AG09309 (cell line): Measurements from ENCODE around the gene KCNH5.
"Not testable (repeated sequence)": the region's sequence is repeated elsewhere in the genome, so short reads cannot be mapped to it uniquely, and the experiment has no call there.

Experiments used
- DNase-seq: peaks from one replicate; pipeline ENCODE4 v3.0.0-alpha.2; 2010; ENCODE audit warnings: low read depth
- H3K4me3 ChIP-seq: 2 replicates; pipeline ENCODE4 v1.5.1; 2011; ENCODE audit warnings: mild to moderate bottlenecking, low read depth, low read length, moderate library complexity; ENCODE audit not compliant: control insufficient read depth
- TF ChIP-seq, protein P1 (sequence below): IDR thresholded peaks from 2 replicates; pipeline ENCODE4 v1.5.1; 2011; ENCODE audit warnings: mild to moderate bottlenecking, low read depth, low read length, inconsistent platforms; ENCODE audit not compliant: insufficient read depth, control insufficient read depth; ENCODE audit errors: missing control alignments

KCNH5 gene

DNA sequence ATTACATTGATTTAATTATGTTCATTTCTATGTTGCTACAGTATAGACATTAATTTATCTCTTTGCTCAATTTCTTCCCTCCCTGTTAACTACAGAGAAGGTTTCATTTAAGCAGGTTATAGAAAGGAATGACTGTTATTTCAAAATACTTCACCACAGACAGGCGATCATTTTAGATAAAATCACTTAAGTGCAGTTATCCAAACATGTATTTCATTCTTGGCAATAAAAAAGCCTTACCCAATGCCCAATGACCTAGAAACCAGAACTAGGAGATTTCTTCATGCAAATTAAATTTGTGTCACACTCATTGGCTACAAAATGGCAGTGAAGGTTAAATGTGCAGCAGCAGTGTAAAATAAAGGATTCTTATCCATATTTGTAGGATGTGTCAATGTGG, 266.4 kb downstream of the KCNH5 start:
- H3K4me3 ChIP-seq: no peak overlapping the region
- DNase-seq: no peak
- TF ChIP-seq, protein P1, sequence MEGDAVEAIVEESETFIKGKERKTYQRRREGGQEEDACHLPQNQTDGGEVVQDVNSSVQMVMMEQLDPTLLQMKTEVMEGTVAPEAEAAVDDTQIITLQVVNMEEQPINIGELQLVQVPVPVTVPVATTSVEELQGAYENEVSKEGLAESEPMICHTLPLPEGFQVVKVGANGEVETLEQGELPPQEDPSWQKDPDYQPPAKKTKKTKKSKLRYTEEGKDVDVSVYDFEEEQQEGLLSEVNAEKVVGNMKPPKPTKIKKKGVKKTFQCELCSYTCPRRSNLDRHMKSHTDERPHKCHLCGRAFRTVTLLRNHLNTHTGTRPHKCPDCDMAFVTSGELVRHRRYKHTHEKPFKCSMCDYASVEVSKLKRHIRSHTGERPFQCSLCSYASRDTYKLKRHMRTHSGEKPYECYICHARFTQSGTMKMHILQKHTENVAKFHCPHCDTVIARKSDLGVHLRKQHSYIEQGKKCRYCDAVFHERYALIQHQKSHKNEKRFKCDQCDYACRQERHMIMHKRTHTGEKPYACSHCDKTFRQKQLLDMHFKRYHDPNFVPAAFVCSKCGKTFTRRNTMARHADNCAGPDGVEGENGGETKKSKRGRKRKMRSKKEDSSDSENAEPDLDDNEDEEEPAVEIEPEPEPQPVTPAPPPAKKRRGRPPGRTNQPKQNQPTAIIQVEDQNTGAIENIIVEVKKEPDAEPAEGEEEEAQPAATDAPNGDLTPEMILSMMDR: no peak

DNA sequence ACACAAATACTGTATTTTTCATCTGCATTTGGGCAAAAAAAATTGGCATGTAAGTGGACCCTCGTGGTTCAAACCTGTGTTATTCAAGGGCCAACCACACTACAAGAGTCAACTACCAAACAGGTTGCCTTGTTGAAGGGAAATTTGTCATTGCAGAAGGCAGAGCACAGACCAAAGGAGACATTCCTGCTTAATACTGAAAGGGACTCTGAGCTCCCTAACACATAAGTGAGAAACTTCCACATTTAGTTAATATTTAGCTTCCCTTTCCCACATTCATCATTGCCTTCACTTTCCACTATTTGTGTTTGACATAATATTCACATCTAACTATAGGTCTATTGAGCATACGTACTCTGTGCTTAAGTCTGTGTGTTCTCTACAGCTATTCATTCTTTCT, 266.9 kb downstream of the KCNH5 start:
- DNase-seq: no peak
- TF ChIP-seq, protein P1: no peak
- no peak overlapping the region for H3K4me3 ChIP-seq

DNA sequence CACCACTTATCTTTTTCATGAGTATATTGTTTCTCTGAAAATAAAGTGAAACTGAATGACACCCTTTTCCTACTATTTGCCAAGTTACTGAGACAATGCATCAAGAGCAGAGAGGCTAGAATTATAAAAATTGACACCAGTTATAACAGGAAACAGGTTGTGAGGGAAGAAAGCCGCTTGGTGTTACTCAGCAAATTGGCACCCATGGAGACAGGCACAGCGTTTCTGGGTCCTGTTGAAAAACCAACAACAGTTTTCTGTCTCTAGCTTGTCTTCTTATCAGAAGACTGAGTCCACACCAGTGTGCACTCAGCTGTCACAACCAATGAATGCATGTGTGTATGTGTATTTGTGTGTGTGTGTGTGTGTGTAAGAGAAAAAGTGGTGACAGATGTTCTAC, 267.7 kb downstream of the KCNH5 start:
- TF ChIP-seq, protein P1: no peak
- no peak for DNase-seq
- no peak overlapping the region for H3K4me3 ChIP-seq

DNA sequence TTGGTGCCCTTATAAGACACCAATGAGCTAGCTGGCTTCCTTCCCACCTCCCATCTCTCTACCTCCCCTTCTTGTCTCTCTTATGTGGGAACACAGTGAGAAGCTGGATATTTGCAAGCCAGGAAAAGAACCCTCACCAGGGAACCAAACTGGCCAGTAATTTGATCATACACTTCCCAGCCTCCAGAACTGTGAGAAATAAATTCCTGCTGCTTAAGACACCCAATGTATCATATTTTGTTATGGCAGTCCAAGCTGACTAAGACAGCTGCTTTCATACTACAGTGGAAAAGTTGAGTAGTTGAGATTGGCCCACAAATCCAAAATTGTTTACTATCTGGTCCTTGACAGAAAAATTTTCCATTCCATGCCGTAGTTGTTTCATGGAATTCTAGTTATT, 269.0 kb downstream of the KCNH5 start:
- DNase-seq: no peak
- TF ChIP-seq, protein P1: no peak
- H3K4me3 ChIP-seq: no peak overlapping the region

DNA sequence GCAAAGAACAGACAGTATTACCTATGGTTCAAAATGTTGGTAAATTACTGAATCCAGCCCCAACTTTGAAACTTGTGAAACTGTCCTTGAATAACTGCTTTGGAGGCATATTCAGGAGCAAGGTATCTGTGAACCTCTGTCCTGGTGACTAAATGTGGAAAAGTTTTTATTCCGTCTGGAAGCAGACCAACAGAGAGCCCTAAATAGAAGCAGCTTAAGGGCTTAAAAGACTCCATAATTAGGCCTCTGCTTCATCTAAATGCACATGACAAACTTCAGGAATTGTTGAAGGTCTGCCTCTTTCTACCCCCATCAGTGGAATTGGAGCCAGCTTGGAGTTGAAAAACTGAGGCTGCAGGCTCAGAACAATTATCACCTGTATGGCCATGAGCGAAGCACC, 276.5 kb downstream of the KCNH5 start:
- no peak for DNase-seq
- TF ChIP-seq, protein P1: no peak
- H3K4me3 ChIP-seq: no peak overlapping the region

DNA sequence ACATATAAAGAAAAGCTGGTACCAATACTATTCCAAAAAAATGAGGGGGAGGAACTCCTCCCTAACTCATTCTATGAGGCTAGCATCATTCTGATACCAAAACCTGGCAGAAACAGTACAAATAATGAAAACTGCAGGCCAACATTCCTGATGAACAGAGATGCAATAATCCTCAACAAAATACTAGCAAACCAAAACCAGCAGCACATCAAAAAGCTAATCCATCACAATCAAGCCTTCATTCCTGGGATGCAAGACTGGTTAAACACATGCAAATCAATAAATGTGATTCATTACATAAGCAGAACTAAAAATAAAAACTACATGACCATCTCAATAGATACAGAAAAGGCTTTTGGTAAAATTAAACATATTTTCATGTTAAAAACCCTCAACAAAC, 281.3 kb downstream of the KCNH5 start:
- TF ChIP-seq, protein P1: no peak
- no peak for DNase-seq
- no peak overlapping the region for H3K4me3 ChIP-seq

DNA sequence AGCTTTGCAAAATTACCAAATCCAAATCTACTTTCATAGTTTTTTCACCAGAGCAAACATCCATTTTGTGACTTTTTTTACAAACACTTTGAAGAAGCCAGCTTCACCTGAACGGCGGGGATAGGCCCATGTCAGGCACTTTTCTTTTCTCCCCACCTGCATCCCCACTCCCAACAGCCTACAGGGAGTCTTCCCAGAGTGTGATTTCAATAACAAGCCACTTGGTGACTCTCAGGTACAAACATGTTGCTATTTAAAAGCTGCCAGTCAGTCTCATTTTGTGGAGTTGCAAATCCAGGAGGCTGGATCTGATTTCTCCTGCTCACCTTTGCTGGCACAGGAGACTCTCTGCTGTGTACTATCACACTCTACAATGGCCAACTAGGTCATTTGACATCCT, 285.5 kb downstream of the KCNH5 start:
- TF ChIP-seq, protein P1: no peak
- H3K4me3 ChIP-seq: no peak overlapping the region
- DNase-seq: no peak

DNA sequence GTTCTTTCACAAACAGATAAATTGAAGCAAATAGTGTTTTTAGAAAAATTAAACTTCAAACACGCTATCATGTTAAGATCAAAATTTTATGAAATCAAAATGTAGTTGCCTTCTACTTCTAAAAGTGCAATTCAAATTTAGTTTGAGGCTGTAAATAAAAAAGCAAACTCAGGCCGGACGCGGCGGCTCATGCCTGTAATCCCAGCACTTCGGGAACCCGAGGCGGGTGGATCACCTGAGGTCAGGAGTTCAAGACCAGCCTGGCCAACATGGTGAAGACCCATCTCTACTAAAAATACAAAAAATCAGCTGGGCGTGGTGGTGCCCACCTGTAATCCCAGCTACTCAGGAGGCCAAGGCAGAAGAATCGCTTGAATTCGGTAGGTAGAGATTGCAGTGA, 298.4 kb downstream of the KCNH5 start:
- DNase-seq, H3K4me3 ChIP-seq: not testable (repeated sequence)
